Sigmoid colon (tissue), 7 donors: ENCODE data around the gene PLEKHM2. TPM values are rescaled to one million over a fixed set of nuclear protein-coding genes. Genes with fewer than 3 reads are reported as not detected.
"Not testable (repeated sequence)": the region's sequence is repeated elsewhere in the genome, so short reads cannot be mapped to it uniquely, and the experiment has no call there.

Source experiments
- DNase-seq: peaks from one replicate; pipeline ENCODE4 v3.0.0-alpha.2; 2019
- H3K27ac ChIP-seq, 4 donors: fragments of 200-600 bp; sonication (generic); one replicate each; pipeline ENCODE4 v1.5.1; 2016 to 2019; ENCODE audit warnings: mild to moderate bottlenecking in 1 of 4
- H3K27me3 ChIP-seq, 3 donors: fragments of 200-600 bp; sonication (generic); one replicate each; pipeline ENCODE4 v1.5.1; 2019; ENCODE audit warnings: mild to moderate bottlenecking in 1 of 3
- H3K36me3 ChIP-seq, 4 donors: fragments of 200-600 bp; sonication (generic); one replicate each; pipeline ENCODE4 v1.5.1; 2016 to 2019
- H3K4me1 ChIP-seq, 4 donors: fragments of 200-600 bp; sonication (generic); one replicate each; pipeline ENCODE4 v1.5.1; 2017 to 2019
- H3K4me3 ChIP-seq, 4 donors: fragments of 200-600 bp; sonication (generic); one replicate each; pipeline ENCODE4 v1.5.1; 2017 to 2019; ENCODE audit warnings: mild to moderate bottlenecking in 2 of 4, moderate library complexity in 1 of 4
- H3K9me3 ChIP-seq, 4 donors: fragments of 200-600 bp in 3 of 4; sonication (generic) in 3 of 4; one replicate each; pipeline versions ENCODE4 v1.5.1 to v1.6.1; 2013 to 2019
- EP300 ChIP-seq, 4 donors: sonication (generic); formaldehyde crosslinking; IDR thresholded peaks; one replicate each; pipeline ENCODE4 v1.6.1; 2017; ENCODE audit warnings: antibody characterized with exemption in 4 of 4
- POLR2A ChIP-seq, 2 donors: fragments of 450-650 bp; IDR thresholded peaks; one replicate each; pipeline ENCODE4 v1.6.1; 2016; ENCODE audit warnings: antibody characterized with exemption in 2 of 2, mild to moderate bottlenecking in 2 of 2, moderate library complexity in 2 of 2
- POLR2AphosphoS5 ChIP-seq, 4 donors: sonication (generic); formaldehyde crosslinking; IDR thresholded peaks; one replicate each; pipeline ENCODE4 v1.6.1; 2017; ENCODE audit warnings: antibody characterized with exemption in 4 of 4
- WGBS, 2 donors: extraction: QIAGEN DNeasy Blood & Tissue Kit; methylation state at CpG; one replicate each; pipeline ENCODE4 v1.1.7; 2013; 5-methylcytosine and 5-hydroxymethylcytosine counted together
- intact Hi-C: fragments of 100-400 bp; cut with DNase I; formaldehyde crosslinking; loops from one replicate; pipeline ENCODE4 v1.15.1; 2023
- polyA plus RNA-seq, 3 donors: library from polyadenylated mRNA; stranded (reverse); fragments of 200-250 nt; gene quantifications; one replicate each; pipeline ENCODE4 v1.2.3, GENCODE V29; 2013
- total RNA-seq, 4 donors: library from RNA; depleted of rRNA; stranded (reverse); fragments of >200 nt; gene quantifications; one replicate each; pipeline ENCODE4 v1.1.0, GENCODE V29; 2016
- TF ChIP-seq, protein P1 (sequence below), 4 experiments: fragments of 450-650 bp in 3 of 4; fragments of 200-600 bp in 1 of 4; IDR thresholded peaks; one replicate each; pipeline ENCODE4 v1.5.1; 2016 to 2019; ENCODE audit warnings: antibody characterized with exemption in 4 of 4, mild to moderate bottlenecking in 3 of 4, moderate library complexity in 2 of 4
- donor health status: healthy with polysubstance abuse.
- donor health status: Bipolar disorder and iron deficiency.
- donor health status: healthy.

PLEKHM2 gene
- total and polyA plus RNA-seq, 7 donors = 19.8 to 49.6 (median 28.9) TPM

DNA sequence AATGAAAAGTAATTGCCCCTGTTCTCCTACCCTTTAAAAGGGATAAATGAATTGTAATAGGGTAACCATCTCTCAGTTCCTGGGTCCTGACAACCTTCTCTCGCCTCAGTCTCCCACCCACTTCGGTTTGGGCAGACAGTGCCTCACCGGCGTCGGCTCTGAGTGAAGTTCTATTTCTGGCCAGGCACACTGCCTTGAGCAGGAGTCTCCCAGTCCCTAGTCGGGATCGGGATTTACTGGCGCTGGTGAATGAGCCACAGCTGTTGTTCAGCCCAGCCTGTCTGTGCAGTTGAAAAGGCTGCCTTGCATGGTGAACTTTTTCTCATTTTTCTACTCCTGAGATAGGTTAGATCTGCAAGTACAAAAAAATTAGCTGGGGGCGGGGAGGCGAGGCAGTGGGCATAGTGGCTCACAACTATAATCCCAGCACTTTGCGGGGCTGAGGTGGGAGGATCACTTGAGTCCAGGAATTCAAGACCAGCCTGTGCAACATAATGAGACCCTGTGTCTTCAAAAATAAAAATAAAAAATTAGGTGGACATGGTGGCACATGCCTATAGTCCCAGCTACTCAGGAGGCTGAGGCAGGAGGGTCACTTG, 7.4 kb downstream of the PLEKHM2 start:
- peaks cover 0 to 21% (median 17%) of the 10 kb centered on the region in 4 donors for H3K4me1 ChIP-seq

DNA sequence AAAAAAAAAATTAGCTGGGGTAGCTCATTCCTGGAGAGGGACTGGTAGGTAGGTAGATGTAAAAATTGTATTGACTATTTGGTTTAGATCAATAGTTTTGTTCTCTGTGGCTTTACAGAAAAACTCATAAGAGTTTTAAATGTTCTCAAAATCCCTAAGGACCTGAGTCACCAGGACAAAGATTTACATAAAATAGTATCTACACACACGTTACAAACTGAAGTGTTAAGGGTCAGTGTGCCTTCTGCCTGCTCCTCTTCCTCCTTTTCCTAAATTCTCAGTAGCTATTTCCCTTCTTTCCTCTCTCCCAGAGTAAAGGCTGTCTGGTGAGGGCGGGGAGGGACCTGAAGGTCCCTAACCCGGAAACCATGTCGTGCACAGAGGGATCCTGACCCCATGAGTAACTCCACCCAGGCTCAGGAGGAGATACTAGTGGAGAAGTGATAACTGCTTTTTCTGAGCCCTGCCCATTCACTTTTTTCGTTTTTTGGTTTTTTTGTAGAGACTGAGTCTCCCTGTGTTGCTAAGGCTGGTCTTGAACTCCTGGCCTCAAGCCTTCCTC, 8.1 kb downstream of the PLEKHM2 start:
- Histone ChIP-seq H3K4me3 (no peak overlapping the region), H3K4me1 (peaks cover 0 to 21% (median 19%) of the 10 kb centered on the region in 4 donors), H3K9me3 (no peaks in the 10 kb centered on the region), H3K27ac (peak overlapping the region in 2 of 4 donors; percentile 33 to 62), H3K27me3 (no peaks in the 10 kb centered on the region), H3K36me3 (peaks cover 0 to 9% (median 2%) of the 10 kb centered on the region in 4 donors)
- intact Hi-C loops = no loop called here
- 79 to 84% methylated on average over 5 of the region's 5 CpGs for WGBS, 2 donors
- no peak for DNase-seq
- TF ChIP-seq, protein P1, sequence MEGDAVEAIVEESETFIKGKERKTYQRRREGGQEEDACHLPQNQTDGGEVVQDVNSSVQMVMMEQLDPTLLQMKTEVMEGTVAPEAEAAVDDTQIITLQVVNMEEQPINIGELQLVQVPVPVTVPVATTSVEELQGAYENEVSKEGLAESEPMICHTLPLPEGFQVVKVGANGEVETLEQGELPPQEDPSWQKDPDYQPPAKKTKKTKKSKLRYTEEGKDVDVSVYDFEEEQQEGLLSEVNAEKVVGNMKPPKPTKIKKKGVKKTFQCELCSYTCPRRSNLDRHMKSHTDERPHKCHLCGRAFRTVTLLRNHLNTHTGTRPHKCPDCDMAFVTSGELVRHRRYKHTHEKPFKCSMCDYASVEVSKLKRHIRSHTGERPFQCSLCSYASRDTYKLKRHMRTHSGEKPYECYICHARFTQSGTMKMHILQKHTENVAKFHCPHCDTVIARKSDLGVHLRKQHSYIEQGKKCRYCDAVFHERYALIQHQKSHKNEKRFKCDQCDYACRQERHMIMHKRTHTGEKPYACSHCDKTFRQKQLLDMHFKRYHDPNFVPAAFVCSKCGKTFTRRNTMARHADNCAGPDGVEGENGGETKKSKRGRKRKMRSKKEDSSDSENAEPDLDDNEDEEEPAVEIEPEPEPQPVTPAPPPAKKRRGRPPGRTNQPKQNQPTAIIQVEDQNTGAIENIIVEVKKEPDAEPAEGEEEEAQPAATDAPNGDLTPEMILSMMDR (IDR thresholded peaks at IDR 0.05) = no peak
- TF ChIP-seq POLR2A (IDR thresholded peaks at IDR 0.05) = no peak
- no peak for TF ChIP-seq POLR2AphosphoS5 (IDR thresholded peaks at IDR 0.05)
- no peak for TF ChIP-seq EP300 (IDR thresholded peaks at IDR 0.05)

More for the DNA sequence above, 7.4 kb downstream of the PLEKHM2 start:
- H3K36me3 ChIP-seq = peaks cover 0 to 4% (median 1%) of the 10 kb centered on the region in 4 donors
- H3K27ac ChIP-seq = peak overlapping the region; percentile 4 to 62 (median 30)
- no peaks in the 10 kb centered on the region for H3K27me3 ChIP-seq
- WGBS, 2 donors = 76 to 86% methylated on average over 11 of the region's 11 CpGs
- TF ChIP-seq EP300 (IDR thresholded peaks at IDR 0.05) (no peak), POLR2AphosphoS5 (IDR thresholded peaks at IDR 0.05) (no peak), POLR2A (IDR thresholded peaks at IDR 0.05) (no peak)
- TF ChIP-seq, protein P1 (IDR thresholded peaks at IDR 0.05) = no peak
- H3K4me3 ChIP-seq = no peak overlapping the region
- intact Hi-C loops = no loop called here
- no peaks in the 10 kb centered on the region for H3K9me3 ChIP-seq
- DNase-seq = no peak

DNA sequence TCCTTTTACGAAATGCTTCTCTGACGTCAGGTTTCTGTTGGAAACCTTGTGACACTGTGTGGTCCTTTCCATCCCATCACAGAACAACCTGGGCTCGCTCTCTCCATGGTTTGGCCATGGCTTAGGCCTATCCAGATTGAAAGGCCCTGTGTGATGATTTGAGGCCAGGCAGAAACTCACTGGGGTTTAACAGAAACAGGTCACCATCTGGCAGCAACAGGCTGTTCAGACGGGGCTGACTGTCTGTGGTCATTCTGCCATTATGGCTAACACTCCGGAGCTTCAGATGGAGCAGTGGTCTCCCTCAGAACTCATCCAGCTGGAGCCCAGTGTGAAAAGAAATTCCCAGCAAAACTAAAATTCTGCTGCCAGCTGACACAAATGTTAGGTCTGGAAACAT, 9.3 kb downstream of the PLEKHM2 start:
- peaks cover 0 to 13% (median 2%) of the 10 kb centered on the region in 4 donors for H3K36me3 ChIP-seq
- WGBS, 2 donors = 88 to 90% methylated on average over 5 of the region's 5 CpGs
- no peaks in the 10 kb centered on the region for H3K9me3 ChIP-seq
- no peak overlapping the region for H3K4me3 ChIP-seq
- H3K27me3 ChIP-seq = no peaks in the 10 kb centered on the region
- intact Hi-C loops = no loop called here
- H3K4me1 ChIP-seq = peaks cover 0 to 21% (median 19%) of the 10 kb centered on the region in 4 donors
- H3K27ac ChIP-seq = peak overlapping the region in 1 of 4 donors; percentile 10
- TF ChIP-seq, protein P1 (IDR thresholded peaks at IDR 0.05) = no peak
- TF ChIP-seq EP300 (IDR thresholded peaks at IDR 0.05) = no peak
- TF ChIP-seq POLR2AphosphoS5 (IDR thresholded peaks at IDR 0.05) = no peak
- TF ChIP-seq POLR2A (IDR thresholded peaks at IDR 0.05) = no peak
- DNase-seq = no peak

DNA sequence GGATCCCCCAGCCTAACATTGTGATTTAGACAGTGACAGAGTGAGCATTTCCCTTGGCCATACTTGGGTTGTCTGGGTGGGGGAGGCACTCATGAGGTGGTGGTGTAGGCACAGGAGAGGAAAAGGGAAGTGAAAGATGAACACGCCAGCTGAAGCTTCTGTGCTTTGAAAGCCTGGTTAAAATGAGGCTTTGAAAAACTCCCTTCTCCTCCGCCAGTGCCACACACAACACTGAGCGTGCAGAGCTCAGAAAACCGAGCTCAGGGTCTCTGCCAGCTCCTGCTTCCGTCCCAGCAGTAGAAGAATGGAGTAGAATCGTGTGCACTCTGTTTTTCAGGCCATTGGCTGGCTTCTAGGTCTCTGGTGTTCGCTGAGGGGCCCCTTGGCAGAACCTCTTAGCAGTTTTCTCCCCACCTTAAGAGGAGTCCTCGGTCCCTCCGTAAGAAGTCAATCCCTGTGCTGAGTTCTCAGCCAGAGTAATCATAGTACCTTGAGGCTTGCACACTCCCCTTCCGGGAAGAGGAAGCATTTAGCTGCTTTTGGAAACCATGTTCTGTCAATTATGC, 12.9 kb downstream of the PLEKHM2 start:
- Histone ChIP-seq H3K27ac (peak overlapping the region; percentile 6 to 41 (median 40)), H3K4me3 (no peak overlapping the region), H3K9me3 (no peaks in the 10 kb centered on the region), H3K27me3 (no peaks in the 10 kb centered on the region), H3K4me1 (peaks cover 0 to 22% (median 18%) of the 10 kb centered on the region in 4 donors), H3K36me3 (peaks cover 0 to 13% (median 2%) of the 10 kb centered on the region in 4 donors)
- 32 to 77% methylated on average over 10 of the region's 10 CpGs for WGBS, 2 donors
- no peak for DNase-seq
- intact Hi-C loops = no loop called here
- no peak for TF ChIP-seq POLR2AphosphoS5 (IDR thresholded peaks at IDR 0.05)

DNA sequence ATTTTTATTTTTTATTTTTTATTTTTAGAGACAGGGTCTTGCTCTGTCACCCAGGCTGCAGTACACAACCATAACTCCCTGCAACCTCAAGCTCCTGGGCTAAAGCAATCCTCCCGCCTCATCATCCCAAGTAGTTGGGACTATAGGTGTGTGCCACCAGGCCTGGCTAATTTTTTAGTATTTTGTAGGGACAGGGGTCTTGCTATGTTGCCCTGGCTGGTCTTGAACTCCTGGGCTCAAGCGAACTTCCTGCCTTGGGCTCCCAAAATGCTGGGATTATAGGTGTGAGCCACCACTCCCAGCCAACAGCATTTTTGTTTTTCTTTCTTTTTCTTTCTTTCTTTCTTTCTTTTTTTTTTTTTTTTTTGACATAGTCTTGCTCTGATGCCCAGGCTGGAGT, 14.1 kb downstream of the PLEKHM2 start:
- intact Hi-C loops = no loop called here
- 94 to 95% methylated on average over 2 of the region's 2 CpGs for WGBS, 2 donors
- Histone ChIP-seq H3K27me3 (no peaks in the 10 kb centered on the region), H3K4me1 (peaks cover 0 to 29% (median 25%) of the 10 kb centered on the region in 4 donors), H3K9me3 (no peaks in the 10 kb centered on the region), H3K36me3 (peaks cover 0 to 13% (median 2%) of the 10 kb centered on the region in 4 donors), H3K4me3 (no peak overlapping the region), H3K27ac (no peak overlapping the region)
- DNase-seq = no peak
- TF ChIP-seq POLR2A (IDR thresholded peaks at IDR 0.05) (no peak), POLR2AphosphoS5 (IDR thresholded peaks at IDR 0.05) (no peak), EP300 (IDR thresholded peaks at IDR 0.05) (no peak)
- TF ChIP-seq, protein P1 (IDR thresholded peaks at IDR 0.05) = no peak

DNA sequence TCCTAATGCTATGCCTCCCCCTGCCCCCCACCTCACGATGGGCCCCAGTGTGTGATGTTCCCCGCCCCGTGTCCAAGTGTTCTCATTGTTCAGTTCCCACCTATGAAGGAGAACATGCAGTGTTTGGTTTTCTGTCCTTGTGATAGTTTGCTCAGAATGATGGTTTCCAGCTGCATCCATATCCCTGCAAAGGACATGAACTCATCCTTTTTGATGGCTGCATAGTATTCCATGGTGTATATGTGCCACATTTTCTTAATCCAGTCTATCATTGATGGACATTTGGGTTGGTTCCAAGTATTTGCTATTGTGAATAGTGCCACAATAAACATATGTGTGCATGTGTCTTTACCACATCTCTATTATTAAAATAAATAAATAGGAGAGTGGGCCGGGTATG, 15.2 kb downstream of the PLEKHM2 start:
- H3K27ac ChIP-seq, DNase-seq, H3K4me3 ChIP-seq, H3K27me3 ChIP-seq, H3K9me3 ChIP-seq, intact Hi-C loops: not testable (repeated sequence)
- 95 to 97% methylated on average over 4 of the region's 4 CpGs for WGBS, 2 donors
- H3K36me3 ChIP-seq = peaks cover 0 to 13% (median 2%) of the 10 kb centered on the region in 4 donors
- peaks cover 0 to 38% (median 36%) of the 10 kb centered on the region in 4 donors for H3K4me1 ChIP-seq
